SK-N-SH treated with all-trans-retinoic acid at 6 μM for 48 hours (cell line): Measurements from ENCODE around the gene LTBP1.

Source experiments
- ATAC-seq: fragments of 200-7000 bp; cut with Tn5 transposase; 3 replicates; pipeline ENCODE4 v1.9.1; 2020; ENCODE audit warnings: mild to moderate bottlenecking, moderate library complexity
- BACH2 ChIP-seq: fragments of 250-450 bp; sonication (Bioruptor Pico); IDR thresholded peaks from 2 replicates; pipeline ENCODE4 v1.9.0; 2021; ENCODE audit warnings: mild to moderate bottlenecking, borderline replicate concordance
- CREB5 ChIP-seq: fragments of 250-450 bp; sonication (Bioruptor Pico); IDR thresholded peaks from 2 replicates; pipeline ENCODE4 v1.5.1; 2020; ENCODE audit warnings: low read depth, mild to moderate bottlenecking, moderate library complexity
- CSDC2 ChIP-seq: fragments of 250-450 bp; sonication (Bioruptor Pico); IDR thresholded peaks from 2 replicates; pipeline ENCODE4 v1.5.0; 2020; ENCODE audit warnings: mild to moderate bottlenecking, moderate library complexity
- CSRNP3 ChIP-seq: fragments of 250-450 bp; sonication (Bioruptor Pico); IDR thresholded peaks from 2 replicates; pipeline ENCODE4 v1.5.1; 2021; ENCODE audit warnings: mild to moderate bottlenecking, moderate library complexity
- ESRRG ChIP-seq: fragments of 250-450 bp; sonication (Bioruptor Pico); IDR thresholded peaks from 2 replicates; pipeline ENCODE4 v1.6.1; 2021; ENCODE audit warnings: mild to moderate bottlenecking
- GLIS3 ChIP-seq: fragments of 250-450 bp; sonication (Bioruptor Pico); IDR thresholded peaks from 2 replicates; pipeline ENCODE4 v1.5.0; 2020; ENCODE audit warnings: mild to moderate bottlenecking, moderate library complexity
- ISL1 ChIP-seq: fragments of 250-450 bp; sonication (Bioruptor Pico); IDR thresholded peaks from 2 replicates; pipeline ENCODE4 v2.1.2; 2022; ENCODE audit warnings: mild to moderate bottlenecking, moderate library complexity
- OSR1 ChIP-seq: fragments of 250-450 bp; sonication (Bioruptor Pico); IDR thresholded peaks from 2 replicates; pipeline ENCODE4 v1.8.0; 2022; ENCODE audit warnings: moderate library complexity, mild to moderate bottlenecking, inconsistent platforms
- PATZ1 ChIP-seq: fragments of 250-450 bp; sonication (Bioruptor Pico); IDR thresholded peaks from 2 replicates; pipeline ENCODE4 v1.8.0; 2020; ENCODE audit warnings: mild to moderate bottlenecking, moderate library complexity, borderline replicate concordance
- PPARA ChIP-seq: fragments of 250-450 bp; sonication (Bioruptor Pico); IDR thresholded peaks from 2 replicates; pipeline ENCODE4 v1.5.0; 2020; ENCODE audit warnings: mild to moderate bottlenecking, borderline replicate concordance
- RARB ChIP-seq: fragments of 250-450 bp; sonication (Bioruptor Pico); IDR thresholded peaks from 2 replicates; pipeline ENCODE4 v1.8.0; 2021; ENCODE audit warnings: mild to moderate bottlenecking, moderate library complexity
- SNAI2 ChIP-seq: fragments of 250-450 bp; sonication (Bioruptor Pico); IDR thresholded peaks from 2 replicates; pipeline ENCODE4 v1.5.0; 2020; ENCODE audit warnings: mild to moderate bottlenecking, moderate library complexity
- TCF4 ChIP-seq: fragments of 250-450 bp; sonication (Bioruptor Pico); IDR thresholded peaks from 2 replicates; pipeline ENCODE4 v1.8.0; 2021; ENCODE audit warnings: mild to moderate bottlenecking, moderate library complexity, borderline replicate concordance
- TSHZ2 ChIP-seq: fragments of 250-450 bp; sonication (Bioruptor Pico); IDR thresholded peaks from 2 replicates; pipeline ENCODE4 v1.5.0; 2020; ENCODE audit warnings: mild to moderate bottlenecking, moderate library complexity
- ZC3H10 ChIP-seq: fragments of 250-450 bp; sonication (Bioruptor Pico); IDR thresholded peaks from 2 replicates; pipeline ENCODE4 v1.5.1; 2021; ENCODE audit warnings: mild to moderate bottlenecking, moderate library complexity
- ZFP3 ChIP-seq: fragments of 250-450 bp; sonication (Bioruptor Pico); IDR thresholded peaks from 2 replicates; pipeline ENCODE4 v1.5.0; 2020; ENCODE audit warnings: mild to moderate bottlenecking, moderate library complexity
- ZFP30 ChIP-seq: fragments of 450-650 bp; formaldehyde crosslinking; IDR thresholded peaks from 2 replicates; pipeline ENCODE4 v1.5.0; 2022; ENCODE audit warnings: mild to moderate bottlenecking, moderate library complexity
- ZNF565 ChIP-seq: fragments of 450-650 bp; formaldehyde crosslinking; conservative IDR thresholded peaks from 2 replicates; pipeline ENCODE4 v1.5.0; 2020; ENCODE audit warnings: low read depth, mild to moderate bottlenecking, moderate library complexity
- ZNF70 ChIP-seq: fragments of 450-650 bp; formaldehyde crosslinking; IDR thresholded peaks from 2 replicates; pipeline ENCODE4 v1.5.0; 2020; ENCODE audit warnings: mild to moderate bottlenecking, moderate library complexity
- ZNF8 ChIP-seq: fragments of 450-650 bp; formaldehyde crosslinking; IDR thresholded peaks from 2 replicates; pipeline ENCODE4 v1.5.0; 2020; ENCODE audit warnings: mild to moderate bottlenecking, moderate library complexity

Gene LTBP1

GRCh38 chr2:33337385-33337960 is 390.7 kb downstream of the LTBP1 start:
- ATAC-seq, result no peak

GRCh38 chr2:33337981-33338380 is 391.2 kb downstream of the LTBP1 start:
- TF ChIP-seq ZNF565 (CRISPR knock-in tag) (no peak), ISL1 (CRISPR knock-in tag) (no peak), RARB (CRISPR knock-in tag) (no peak), ZNF70 (no peak), SNAI2 (no peak), ZFP3 (no peak), BACH2 (CRISPR knock-in tag) (no peak), TCF4 (CRISPR knock-in tag) (no peak), OSR1 (CRISPR knock-in tag) (no peak), ZC3H10 (no peak), TSHZ2 (CRISPR knock-in tag) (no peak), ESRRG (CRISPR knock-in tag) (no peak), GLIS3 (CRISPR knock-in tag) (no peak), ZFP30 (CRISPR knock-in tag) (no peak), CSDC2 (CRISPR knock-in tag) (no peak), PATZ1 (CRISPR knock-in tag) (no peak), CREB5 (CRISPR knock-in tag) (no peak)
- ATAC-seq, result no peak

More at GRCh38 chr2:33337385-33337960, 390.7 kb downstream of the LTBP1 start:
- TF ChIP-seq CREB5 (CRISPR knock-in tag) (no peak), BACH2 (CRISPR knock-in tag) (no peak), SNAI2 (no peak), TSHZ2 (CRISPR knock-in tag) (no peak), CSRNP3 (CRISPR knock-in tag) (no peak), ISL1 (CRISPR knock-in tag) (no peak), ESRRG (CRISPR knock-in tag) (no peak), ZFP30 (CRISPR knock-in tag) (no peak), TCF4 (CRISPR knock-in tag) (no peak), ZNF8 (no peak), ZNF70 (no peak), ZFP3 (no peak), ZC3H10 (no peak), RARB (CRISPR knock-in tag) (no peak), OSR1 (CRISPR knock-in tag) (no peak), ZNF565 (CRISPR knock-in tag) (no peak), PPARA (no peak)
